Neuronal stem cell (in vitro differentiated cells): ENCODE data around the gene IMMP2L.

Source experiments
- DNase-seq: peaks from one replicate; pipeline ENCODE4 v3.0.0-alpha.2; 2013; ENCODE audit warnings: low spot score
- H2AFZ ChIP-seq: one replicate; pipeline ENCODE4 v1.6.1; 2013; ENCODE audit warnings: mild to moderate bottlenecking, low read length, inconsistent platforms
- H2AK5ac ChIP-seq: 2 replicates; pipeline ENCODE4 v1.6.1; 2013; ENCODE audit warnings: low read depth, mild to moderate bottlenecking, inconsistent platforms, low read length, moderate library complexity, mixed read lengths
- H2BK120ac ChIP-seq: 2 replicates; pipeline ENCODE4 v1.6.1; 2013; ENCODE audit warnings: low read depth, mild to moderate bottlenecking, inconsistent platforms, low read length, moderate library complexity, mixed read lengths
- H2BK12ac ChIP-seq: one replicate; pipeline ENCODE4 v1.6.1; 2013; ENCODE audit warnings: low read length, inconsistent platforms
- H2BK15ac ChIP-seq: 2 replicates; pipeline ENCODE4 v1.6.1; 2013; ENCODE audit warnings: mild to moderate bottlenecking, low read length, inconsistent platforms, mixed read lengths
- H2BK5ac ChIP-seq: one replicate; pipeline ENCODE4 v1.6.1; 2013; ENCODE audit warnings: inconsistent platforms, mild to moderate bottlenecking, low read length, moderate library complexity
- H3K14ac ChIP-seq: one replicate; pipeline ENCODE4 v1.6.1; 2013; ENCODE audit warnings: low read length, inconsistent platforms
- H3K18ac ChIP-seq: 2 replicates; pipeline ENCODE4 v1.6.1; 2013; ENCODE audit warnings: low read length, inconsistent platforms
- H3K23ac ChIP-seq: 2 replicates; pipeline ENCODE4 v1.6.1; 2013; ENCODE audit warnings: low read depth, mild to moderate bottlenecking, mixed read lengths, low read length, inconsistent platforms; ENCODE audit not compliant: poor library complexity
- H3K27ac ChIP-seq: replicated peaks from 3 replicates; pipeline ENCODE4 v1.5.1; 2013; ENCODE audit warnings: low read length, inconsistent platforms
- H3K27me3 ChIP-seq, 3 experiments: 2 replicates each; pipeline ENCODE4 v1.6.1; 2013; ENCODE audit warnings: low read length in 3 of 3, mild to moderate bottlenecking in 2 of 3, inconsistent platforms in 1 of 3, low read depth in 1 of 3, mixed read lengths in 1 of 3, moderate library complexity in 1 of 3; ENCODE audit not compliant: control insufficient read depth in 3 of 3, insufficient read depth in 3 of 3
- H3K36me3 ChIP-seq, 2 donors: replicated peaks in 1 of 2; 2 replicates each; pipeline ENCODE4 v1.6.1; 2013; ENCODE audit warnings: low read length in 2 of 2; ENCODE audit not compliant: control insufficient read depth in 2 of 2, insufficient read depth in 2 of 2
- H3K4ac ChIP-seq: 2 replicates; pipeline ENCODE4 v1.6.1; 2013; ENCODE audit warnings: inconsistent platforms, mild to moderate bottlenecking, low read length, moderate library complexity
- H3K4me1 ChIP-seq, 2 donors: 1 replicate in 1 of 2; 2 replicates in 1 of 2; pipeline ENCODE4 v1.6.1; 2013; ENCODE audit warnings: low read length in 2 of 2, low read depth in 1 of 2; ENCODE audit not compliant: control insufficient read depth in 2 of 2, insufficient read depth in 1 of 2
- H3K4me2 ChIP-seq: one replicate; pipeline ENCODE4 v1.6.1; 2013; ENCODE audit warnings: mild to moderate bottlenecking, low read length, inconsistent platforms; ENCODE audit not compliant: insufficient read depth, poor library complexity, severe bottlenecking
- H3K4me3 ChIP-seq, 2 donors: 2 replicates each; pipeline ENCODE4 v1.5.1; 2013; ENCODE audit warnings: low read length in 2 of 2, mild to moderate bottlenecking in 2 of 2, inconsistent platforms in 1 of 2, moderate library complexity in 1 of 2
- H3K79me1 ChIP-seq: one replicate; pipeline ENCODE4 v1.6.1; 2013; ENCODE audit warnings: low read depth, mild to moderate bottlenecking, inconsistent platforms, low read length, moderate library complexity
- H3K9ac ChIP-seq: one replicate; pipeline ENCODE4 v1.6.1; 2013; ENCODE audit warnings: mild to moderate bottlenecking, low read depth, low read length, inconsistent platforms; ENCODE audit not compliant: poor library complexity
- H3K9me3 ChIP-seq, 2 donors: replicated peaks in 1 of 2; 2 replicates each; pipeline versions ENCODE3 to v1.6.1; 2013; ENCODE audit warnings: low read length in 2 of 2, mild to moderate bottlenecking in 2 of 2, inconsistent platforms in 1 of 2, low read depth in 1 of 2, mixed read lengths in 1 of 2, moderate library complexity in 1 of 2; ENCODE audit not compliant: control insufficient read depth in 2 of 2, insufficient read depth in 1 of 2
- H4K8ac ChIP-seq: one replicate; pipeline ENCODE4 v1.6.1; 2013; ENCODE audit warnings: low read depth, mild to moderate bottlenecking, inconsistent platforms, low read length, moderate library complexity
- H4K91ac ChIP-seq: one replicate; pipeline ENCODE4 v1.6.1; 2013; ENCODE audit warnings: low read length, low read depth, mild to moderate bottlenecking, inconsistent platforms; ENCODE audit not compliant: poor library complexity
- WGBS, 2 donors: extraction: QIAGEN DNeasy Blood & Tissue Kit; methylation state at CpG; one replicate each; pipeline ENCODE4 v1.1.7; 2013; ENCODE audit warnings: missing lambda C conversion rate in 2 of 2, mixed read lengths in 1 of 2; ENCODE audit not compliant: insufficient read length in 2 of 2, insufficient replicate concordance in 1 of 2; ENCODE audit errors: extremely low coverage in 2 of 2; 5-methylcytosine and 5-hydroxymethylcytosine counted together

IMMP2L gene

GRCh38 chr7:111380945-111381344 lies 181.3 kb downstream of the IMMP2L start:
- H2BK12ac ChIP-seq: no peak overlapping the region
- no peak overlapping the region for H3K4ac ChIP-seq
- H3K9me3 ChIP-seq: peaks cover 0 to 3% of the 10 kb centered on the region in 2 donors
- no peak overlapping the region for H3K4me2 ChIP-seq
- no peak overlapping the region for H2BK15ac ChIP-seq
- no peak overlapping the region for H3K9ac ChIP-seq
- H3K79me1 ChIP-seq: no peaks in the 10 kb centered on the region
- no peak overlapping the region for H2AFZ ChIP-seq
- H3K4me3 ChIP-seq: no peak overlapping the region
- WGBS, 2 donors: no CpG with 5 or more reads among the region's 4 CpGs
- no peak overlapping the region for H2AK5ac ChIP-seq
- no peak overlapping the region for H3K18ac ChIP-seq
- no peak overlapping the region for H3K14ac ChIP-seq
- no peak overlapping the region for H3K23ac ChIP-seq
- no peaks in the 10 kb centered on the region for H3K27me3 ChIP-seq
- H4K91ac ChIP-seq: no peak overlapping the region
- H4K8ac ChIP-seq: no peak overlapping the region
- H3K27ac ChIP-seq: no peak overlapping the region
- H3K36me3 ChIP-seq: no peaks in the 10 kb centered on the region
- H3K4me1 ChIP-seq: no peaks in the 10 kb centered on the region
- no peak overlapping the region for H2BK5ac ChIP-seq
- DNase-seq: no peak
- H2BK120ac ChIP-seq: no peak overlapping the region

GRCh38 chr7:111374027-111374426 lies 188.3 kb downstream of the IMMP2L start:
- no peaks in the 10 kb centered on the region for H3K79me1 ChIP-seq
- H3K9ac ChIP-seq: no peak overlapping the region
- H3K36me3 ChIP-seq: no peaks in the 10 kb centered on the region
- H3K27me3 ChIP-seq: no peaks in the 10 kb centered on the region
- H3K9me3 ChIP-seq: peaks cover 0 to 3% of the 10 kb centered on the region in 2 donors
- no peak overlapping the region for H2BK12ac ChIP-seq
- no peak overlapping the region for H3K4ac ChIP-seq
- no peak overlapping the region for H4K8ac ChIP-seq
- H3K4me2 ChIP-seq: no peak overlapping the region
- no peak overlapping the region for H2AK5ac ChIP-seq
- H3K4me3 ChIP-seq: no peak overlapping the region
- DNase-seq: no peak
- H3K27ac ChIP-seq: no peak overlapping the region
- no peak overlapping the region for H3K23ac ChIP-seq
- no peak overlapping the region for H2BK5ac ChIP-seq
- no peak overlapping the region for H4K91ac ChIP-seq
- no peak overlapping the region for H2BK120ac ChIP-seq
- H2BK15ac ChIP-seq: no peak overlapping the region
- no peak overlapping the region for H3K14ac ChIP-seq
- no peak overlapping the region for H2AFZ ChIP-seq
- H3K4me1 ChIP-seq: no peaks in the 10 kb centered on the region
- H3K18ac ChIP-seq: no peak overlapping the region

GRCh38 chr7:111371437-111371836 lies 190.9 kb downstream of the IMMP2L start:
- H2AFZ ChIP-seq: no peak overlapping the region
- H3K18ac ChIP-seq: no peak overlapping the region
- H3K4ac ChIP-seq: no peak overlapping the region
- H3K36me3 ChIP-seq: no peaks in the 10 kb centered on the region
- no peak overlapping the region for H2BK5ac ChIP-seq
- no peak overlapping the region for H3K27ac ChIP-seq
- no peak overlapping the region for H3K14ac ChIP-seq
- WGBS, 2 donors: no CpG with 5 or more reads among the region's 1 CpG
- no peaks in the 10 kb centered on the region for H3K27me3 ChIP-seq
- no peak for DNase-seq
- no peaks in the 10 kb centered on the region for H3K79me1 ChIP-seq
- H2BK12ac ChIP-seq: no peak overlapping the region
- peaks cover 0 to under 1% of the 10 kb centered on the region in 2 donors for H3K9me3 ChIP-seq
- no peak overlapping the region for H3K4me2 ChIP-seq
- H3K4me3 ChIP-seq: no peak overlapping the region
- H4K91ac ChIP-seq: no peak overlapping the region
- no peak overlapping the region for H3K9ac ChIP-seq
- no peaks in the 10 kb centered on the region for H3K4me1 ChIP-seq
- no peak overlapping the region for H2BK120ac ChIP-seq
- H2AK5ac ChIP-seq: no peak overlapping the region
- no peak overlapping the region for H2BK15ac ChIP-seq
- H4K8ac ChIP-seq: no peak overlapping the region
- H3K23ac ChIP-seq: no peak overlapping the region

- Histone ChIP-seq H3K9ac (no peak overlapping the region), H2BK15ac (no peak overlapping the region), H4K91ac (no peak overlapping the region), H2BK120ac (no peak overlapping the region), H3K4me1 (no peaks in the 10 kb centered on the region), H3K79me1 (no peaks in the 10 kb centered on the region), H3K36me3 (no peaks in the 10 kb centered on the region), H2BK5ac (no peak overlapping the region), H3K23ac (no peak overlapping the region), H3K27me3 (no peaks in the 10 kb centered on the region), H3K18ac (no peak overlapping the region), H3K4me2 (no peak overlapping the region), H3K9me3 (no peaks in the 10 kb centered on the region), H2BK12ac (no peak overlapping the region), H2AK5ac (no peak overlapping the region), H3K4me3 (no peak overlapping the region), H3K4ac (no peak overlapping the region), H4K8ac (no peak overlapping the region), H3K14ac (no peak overlapping the region), H2AFZ (no peak overlapping the region), H3K27ac (no peak overlapping the region)
- WGBS, 2 donors: no CpG with 5 or more reads among the region's 1 CpG
- DNase-seq: no peak
Measured at GRCh38 chr7:111370002-111370401, 192.3 kb downstream of the IMMP2L start.
